SU-DHL-6 (cell line): Measurements from ENCODE around the gene ERN2.

Experiments
- EZH2phosphoT487 ChIP-seq: fragments of 200-600 bp; sonication (generic), shearing (Covaris generic); conservative IDR thresholded peaks from 2 replicates; pipeline ENCODE4 v1.6.1; 2018; ENCODE audit warnings: mild to moderate bottlenecking, antibody characterized with exemption, low read length, moderate library complexity, mixed read lengths
- TF ChIP-seq, protein P1 (sequence below): fragments of 200-600 bp; sonication (generic); IDR thresholded peaks from one replicate; pipeline ENCODE4 v1.5.1; 2017; ENCODE audit warnings: antibody characterized with exemption, mild to moderate bottlenecking, low read length, moderate library complexity; ENCODE audit not compliant: insufficient read depth, poor library complexity, severe bottlenecking

DNA sequence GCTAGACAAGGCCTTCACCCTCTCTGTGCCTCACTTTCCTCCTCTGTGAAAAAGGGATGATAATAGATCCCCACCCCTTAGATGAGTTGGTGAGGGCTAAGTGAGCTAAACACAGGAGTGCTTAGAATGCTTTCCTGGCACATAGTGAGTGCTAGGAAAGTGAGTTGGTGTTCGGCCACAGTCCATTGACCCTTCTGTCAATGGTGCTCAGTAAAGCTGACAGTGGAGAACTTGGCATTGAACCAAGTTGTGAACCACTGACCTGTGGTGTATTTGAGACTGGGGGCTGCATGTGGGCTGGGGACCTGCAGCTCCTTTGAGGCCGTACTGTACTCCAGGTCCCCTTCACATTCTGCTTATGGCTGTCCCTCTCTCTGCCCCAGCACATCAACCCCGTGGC is 29.5 kb downstream of the ERN2 start:
- TF ChIP-seq, protein P1, sequence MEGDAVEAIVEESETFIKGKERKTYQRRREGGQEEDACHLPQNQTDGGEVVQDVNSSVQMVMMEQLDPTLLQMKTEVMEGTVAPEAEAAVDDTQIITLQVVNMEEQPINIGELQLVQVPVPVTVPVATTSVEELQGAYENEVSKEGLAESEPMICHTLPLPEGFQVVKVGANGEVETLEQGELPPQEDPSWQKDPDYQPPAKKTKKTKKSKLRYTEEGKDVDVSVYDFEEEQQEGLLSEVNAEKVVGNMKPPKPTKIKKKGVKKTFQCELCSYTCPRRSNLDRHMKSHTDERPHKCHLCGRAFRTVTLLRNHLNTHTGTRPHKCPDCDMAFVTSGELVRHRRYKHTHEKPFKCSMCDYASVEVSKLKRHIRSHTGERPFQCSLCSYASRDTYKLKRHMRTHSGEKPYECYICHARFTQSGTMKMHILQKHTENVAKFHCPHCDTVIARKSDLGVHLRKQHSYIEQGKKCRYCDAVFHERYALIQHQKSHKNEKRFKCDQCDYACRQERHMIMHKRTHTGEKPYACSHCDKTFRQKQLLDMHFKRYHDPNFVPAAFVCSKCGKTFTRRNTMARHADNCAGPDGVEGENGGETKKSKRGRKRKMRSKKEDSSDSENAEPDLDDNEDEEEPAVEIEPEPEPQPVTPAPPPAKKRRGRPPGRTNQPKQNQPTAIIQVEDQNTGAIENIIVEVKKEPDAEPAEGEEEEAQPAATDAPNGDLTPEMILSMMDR = no peak
- no peak for TF ChIP-seq EZH2phosphoT487
